SU-DHL-6 (cell line): Measurements from ENCODE around the gene EPHB2.

Experiments used
- H2AFZ ChIP-seq: fragments of 200-600 bp; sonication (generic); 2 replicates; pipeline ENCODE4 v1.6.1; 2014; ENCODE audit warnings: low read depth, mild to moderate bottlenecking, moderate library complexity, mixed read lengths, antibody characterized with exemption, low read length; ENCODE audit not compliant: severe bottlenecking
- H3F3A ChIP-seq: fragments of 200-600 bp; shearing (Covaris generic); 2 replicates; pipeline ENCODE4 v1.6.0; 2016; ENCODE audit warnings: antibody characterized with exemption, mild to moderate bottlenecking; ENCODE audit not compliant: insufficient read depth
- H3K27ac ChIP-seq: fragments of 200-600 bp; sonication (generic); 2 replicates; pipeline ENCODE4 v1.5.1; 2016; ENCODE audit warnings: low read depth, mild to moderate bottlenecking, low read length, moderate library complexity, mixed read lengths
- H3K27me3 ChIP-seq: fragments of 200-600 bp; sonication (generic), shearing (Covaris generic); 2 replicates; pipeline ENCODE4 v1.6.0; 2014; ENCODE audit warnings: mild to moderate bottlenecking, low read length
- H3K36me3 ChIP-seq: fragments of 200-600 bp; sonication (generic); 2 replicates; pipeline ENCODE4 v1.6.1; 2014; ENCODE audit warnings: mild to moderate bottlenecking, low read length, mixed read lengths
- H3K4me2 ChIP-seq: fragments of 300-600, 200-600 bp; shearing (Covaris generic), sonication (generic); 2 replicates; pipeline ENCODE4 v1.6.0; 2014; ENCODE audit warnings: low read length, low read depth, mild to moderate bottlenecking; ENCODE audit not compliant: poor library complexity, severe bottlenecking
- H3K4me3 ChIP-seq: fragments of 200-600 bp; sonication (generic); 2 replicates; pipeline ENCODE4 v1.5.1; 2014; ENCODE audit warnings: antibody characterized with exemption, low read length, mild to moderate bottlenecking, mixed read lengths; ENCODE audit not compliant: insufficient read depth, poor library complexity, severe bottlenecking
- H3K79me2 ChIP-seq: fragments of 200-600 bp; sonication (generic); 2 replicates; pipeline ENCODE4 v1.6.1; 2014; ENCODE audit warnings: mild to moderate bottlenecking, low read length, moderate library complexity; ENCODE audit not compliant: insufficient read depth
- H3K9ac ChIP-seq: fragments of 200-600 bp; sonication (generic); 2 replicates; pipeline ENCODE4 v1.7.0; 2014; ENCODE audit warnings: mild to moderate bottlenecking, low read length
- H3K9me2 ChIP-seq: fragments of 200-600 bp; sonication (generic); replicated peaks from 2 replicates; pipeline ENCODE4 v1.6.1; 2014; ENCODE audit warnings: low read length; ENCODE audit not compliant: insufficient read depth
- H3K9me3 ChIP-seq: fragments of 200-600 bp; sonication (generic); 2 replicates; pipeline ENCODE4 v1.6.1; 2014; ENCODE audit warnings: low read length, mixed read lengths; ENCODE audit not compliant: insufficient read depth
- H4K20me1 ChIP-seq: fragments of 200-600 bp; sonication (generic); 2 replicates; pipeline ENCODE4 v1.6.1; 2014; ENCODE audit warnings: low read depth, mild to moderate bottlenecking, antibody characterized with exemption, low read length, moderate library complexity, mixed read lengths
- EZH2phosphoT487 ChIP-seq: fragments of 200-600 bp; sonication (generic), shearing (Covaris generic); conservative IDR thresholded peaks from 2 replicates; pipeline ENCODE4 v1.6.1; 2018; ENCODE audit warnings: mild to moderate bottlenecking, antibody characterized with exemption, low read length, moderate library complexity, mixed read lengths
- TF ChIP-seq, protein P1 (sequence below): fragments of 200-600 bp; sonication (generic); IDR thresholded peaks from one replicate; pipeline ENCODE4 v1.5.1; 2017; ENCODE audit warnings: antibody characterized with exemption, mild to moderate bottlenecking, low read length, moderate library complexity; ENCODE audit not compliant: insufficient read depth, poor library complexity, severe bottlenecking

The EPHB2 gene

DNA sequence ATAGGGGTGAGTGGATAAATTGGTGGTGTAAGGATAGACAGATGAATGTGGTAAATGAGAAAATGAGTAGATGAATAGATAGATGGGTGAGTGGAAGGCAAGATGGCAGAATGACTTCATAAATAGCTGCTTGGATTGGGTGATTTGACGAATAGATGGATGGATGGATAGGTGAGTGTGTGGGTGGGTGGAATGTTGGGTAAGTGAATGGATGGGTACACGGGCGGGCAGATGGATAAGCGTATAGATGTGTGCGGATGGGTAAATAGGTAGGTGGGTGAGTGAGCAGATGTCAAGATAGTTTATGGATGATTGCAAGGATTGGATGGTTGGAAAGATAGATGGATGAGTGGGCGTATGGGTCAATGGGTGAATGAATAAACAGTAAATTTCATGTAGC, 59.3 kb downstream of the EPHB2 start:
- Histone ChIP-seq H3K79me2 (no peaks in the 10 kb centered on the region), H3K27me3 (no peaks in the 10 kb centered on the region), H3K36me3 (no peaks in the 10 kb centered on the region), H3K4me2 (no peak overlapping the region), H3K9me2 (no peaks in the 10 kb centered on the region), H2AFZ (no peak overlapping the region), H3F3A (no peaks in the 10 kb centered on the region), H3K27ac (no peak overlapping the region), H3K9me3 (no peaks in the 10 kb centered on the region), H4K20me1 (no peaks in the 10 kb centered on the region), H3K9ac (no peak overlapping the region), H3K4me3 (no peak overlapping the region)
- TF ChIP-seq, protein P1, sequence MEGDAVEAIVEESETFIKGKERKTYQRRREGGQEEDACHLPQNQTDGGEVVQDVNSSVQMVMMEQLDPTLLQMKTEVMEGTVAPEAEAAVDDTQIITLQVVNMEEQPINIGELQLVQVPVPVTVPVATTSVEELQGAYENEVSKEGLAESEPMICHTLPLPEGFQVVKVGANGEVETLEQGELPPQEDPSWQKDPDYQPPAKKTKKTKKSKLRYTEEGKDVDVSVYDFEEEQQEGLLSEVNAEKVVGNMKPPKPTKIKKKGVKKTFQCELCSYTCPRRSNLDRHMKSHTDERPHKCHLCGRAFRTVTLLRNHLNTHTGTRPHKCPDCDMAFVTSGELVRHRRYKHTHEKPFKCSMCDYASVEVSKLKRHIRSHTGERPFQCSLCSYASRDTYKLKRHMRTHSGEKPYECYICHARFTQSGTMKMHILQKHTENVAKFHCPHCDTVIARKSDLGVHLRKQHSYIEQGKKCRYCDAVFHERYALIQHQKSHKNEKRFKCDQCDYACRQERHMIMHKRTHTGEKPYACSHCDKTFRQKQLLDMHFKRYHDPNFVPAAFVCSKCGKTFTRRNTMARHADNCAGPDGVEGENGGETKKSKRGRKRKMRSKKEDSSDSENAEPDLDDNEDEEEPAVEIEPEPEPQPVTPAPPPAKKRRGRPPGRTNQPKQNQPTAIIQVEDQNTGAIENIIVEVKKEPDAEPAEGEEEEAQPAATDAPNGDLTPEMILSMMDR = no peak
- no peak for TF ChIP-seq EZH2phosphoT487

DNA sequence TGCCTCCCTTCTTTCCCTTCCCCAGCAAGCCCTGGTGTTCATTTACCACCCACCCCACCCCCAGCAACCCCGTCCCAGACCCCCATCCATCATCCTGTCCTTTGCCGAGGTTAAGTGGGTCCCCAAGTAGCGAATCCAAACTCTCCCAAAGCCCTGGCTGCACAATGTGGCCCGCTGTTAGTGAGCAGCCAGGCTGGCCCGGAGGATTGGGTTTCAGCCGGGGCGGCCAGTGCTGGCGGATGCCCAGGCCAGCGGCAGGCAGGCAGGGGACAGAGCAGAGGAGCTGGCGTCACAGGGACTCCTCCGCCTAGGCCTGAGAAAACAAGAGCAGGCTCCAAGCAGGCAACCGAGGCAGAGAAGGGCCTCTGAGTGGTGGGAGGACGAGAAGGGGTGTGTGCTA, 61.4 kb downstream of the EPHB2 start:
- H3K36me3 ChIP-seq = no peaks in the 10 kb centered on the region
- H3K9me2 ChIP-seq = no peaks in the 10 kb centered on the region
- H3K9ac ChIP-seq = no peak overlapping the region
- no peaks in the 10 kb centered on the region for H3K79me2 ChIP-seq
- TF ChIP-seq, protein P1 = no peak
- TF ChIP-seq EZH2phosphoT487 = no peak
- no peak overlapping the region for H3K27ac ChIP-seq
- no peaks in the 10 kb centered on the region for H3K27me3 ChIP-seq
- no peak overlapping the region for H2AFZ ChIP-seq
- no peaks in the 10 kb centered on the region for H3K9me3 ChIP-seq
- H3F3A ChIP-seq = no peaks in the 10 kb centered on the region
- no peak overlapping the region for H3K4me2 ChIP-seq
- H4K20me1 ChIP-seq = no peaks in the 10 kb centered on the region
- H3K4me3 ChIP-seq = no peak overlapping the region

DNA sequence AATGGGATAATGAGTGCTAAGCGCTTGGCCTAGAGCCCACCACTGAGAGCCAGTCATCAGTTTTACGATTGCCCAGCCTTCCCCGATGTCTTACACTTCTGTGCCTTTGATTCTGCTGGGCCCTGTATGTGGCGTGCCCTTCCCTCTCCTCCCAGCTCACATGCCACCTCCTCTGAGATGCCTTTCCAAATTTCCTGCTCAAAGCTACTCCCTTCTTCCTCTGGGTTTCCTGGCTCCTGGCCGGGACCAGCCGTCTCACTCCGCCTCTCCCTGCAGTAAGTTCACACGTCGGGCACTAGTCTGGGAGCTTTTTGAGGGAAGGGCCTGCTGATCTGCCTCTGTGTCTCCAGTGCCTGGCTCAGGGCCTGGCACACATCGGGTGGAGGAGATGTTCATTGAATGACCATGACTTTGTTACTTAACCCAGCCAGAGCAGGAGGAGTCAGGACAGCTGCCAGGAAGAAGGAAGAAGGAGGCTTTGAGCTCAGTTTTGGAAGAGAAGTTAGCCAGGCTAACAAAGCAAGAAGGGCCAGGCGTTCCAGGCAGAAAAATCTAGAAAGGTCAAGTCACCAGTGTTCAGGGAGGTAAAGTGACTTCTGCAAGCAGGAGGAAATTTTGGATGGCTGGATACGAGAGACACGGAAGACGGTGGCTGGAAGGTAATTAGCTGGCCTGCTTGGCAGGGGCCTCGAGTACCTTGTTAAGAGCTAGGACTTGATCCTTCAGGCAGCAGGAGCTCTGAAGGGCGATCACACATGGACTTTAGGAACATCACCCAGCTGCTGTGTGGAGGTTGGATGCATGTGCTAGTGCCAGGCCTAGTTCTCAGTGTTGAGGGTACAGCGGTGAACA, 63.6 kb downstream of the EPHB2 start:
- TF ChIP-seq, protein P1 = no peak
- TF ChIP-seq EZH2phosphoT487 = no peak

More for the DNA sequence above, 63.6 kb downstream of the EPHB2 start:
- no peaks in the 10 kb centered on the region for H3K9me3 ChIP-seq
- no peaks in the 10 kb centered on the region for H4K20me1 ChIP-seq
- no peak overlapping the region for H3K4me2 ChIP-seq
- no peaks in the 10 kb centered on the region for H3K27me3 ChIP-seq
- H3K27ac ChIP-seq = no peak overlapping the region
- no peak overlapping the region for H2AFZ ChIP-seq
- H3K36me3 ChIP-seq = no peaks in the 10 kb centered on the region
- H3K4me3 ChIP-seq = no peak overlapping the region
- H3K79me2 ChIP-seq = no peaks in the 10 kb centered on the region
- no peaks in the 10 kb centered on the region for H3F3A ChIP-seq
- H3K9me2 ChIP-seq = no peaks in the 10 kb centered on the region
- no peak overlapping the region for H3K9ac ChIP-seq
